SH-SY5Y (cell line): Measurements from ENCODE around the gene IARS1.

Source experiments
- GATA2 ChIP-seq: IDR thresholded peaks from 2 replicates; pipeline ENCODE4 v1.6.1; 2011; ENCODE audit warnings: mild to moderate bottlenecking, low read depth, low read length
- GATA3 ChIP-seq: IDR thresholded peaks from 2 replicates; pipeline ENCODE4 v1.6.1; 2011; ENCODE audit warnings: low read depth, mild to moderate bottlenecking, low read length, moderate library complexity

GRCh38 chr9:92308893-92309292, 15.4 kb upstream of the IARS1 start:
- TF ChIP-seq GATA2 (no peak), GATA3 (no peak)
